Cardiac muscle cell (in vitro differentiated cells and primary cell): ENCODE results near the gene SH3BP5. TPM values are rescaled to one million over a fixed set of nuclear protein-coding genes. Genes with fewer than 3 reads are reported as not detected.

Experiments
- DNase-seq, 2 donors: peaks; one replicate each; pipeline versions ENCODE4 v3.0.0 to v3.0.0-alpha.2; 2010 to 2017; ENCODE audit warnings: low read depth in 1 of 2, low spot score in 1 of 2
- H3K27ac ChIP-seq: fragments of 200-600 bp; sonication (generic); 2 replicates; pipeline ENCODE4 v1.5.1; 2016
- H3K27me3 ChIP-seq: fragments of 200-600 bp; sonication (generic); 2 replicates; pipeline ENCODE4 v1.6.0; 2016; ENCODE audit warnings: control low read depth
- H3K36me3 ChIP-seq: fragments of 200-600 bp; sonication (generic); 2 replicates; pipeline ENCODE4 v1.5.1; 2016; ENCODE audit warnings: control low read depth
- H3K4me1 ChIP-seq: fragments of 200-600 bp; sonication (generic); 2 replicates; pipeline ENCODE4 v1.8.1; 2017; ENCODE audit warnings: low read depth, mild to moderate bottlenecking, mixed run types
- H3K4me3 ChIP-seq: fragments of 200-600 bp; sonication (generic); 2 replicates; pipeline ENCODE4 v1.5.1; 2016; ENCODE audit warnings: mild to moderate bottlenecking
- H3K9me3 ChIP-seq: fragments of 200-600 bp; sonication (generic); 2 replicates; pipeline ENCODE4 v1.5.1; 2017; ENCODE audit warnings: low read depth, mild to moderate bottlenecking, control low read depth
- CTCF ChIP-seq: IDR thresholded peaks from 2 replicates; pipeline ENCODE4 v1.5.1; 2012; ENCODE audit warnings: low read depth, mild to moderate bottlenecking, low read length
- polyA plus RNA-seq: library from polyadenylated mRNA; unstranded; fragments of >200 nt; fragmentation: Nextera tagmentation; extraction: Ambion mirVana; gene quantifications from 2 replicates; pipeline ENCODE4 v1.2.1, GENCODE V29; 2016
- total RNA-seq: library from RNA; depleted of rRNA; stranded (reverse); fragments of >200 nt; gene quantifications from 2 replicates; pipeline ENCODE4 v1.2.3, GENCODE V29; 2016

SH3BP5 gene
- total and polyA plus RNA-seq, 2 experiments from 2014 or later, result 10.6 to 18.5 TPM

- H3K36me3 ChIP-seq, result no peaks in the 10 kb centered on the region
These were observed 42.7 kb downstream of the SH3BP5 start for GRCh38 chr3:15289661-15290060.

GRCh38 chr3:15288331-15289035, 43.9 kb downstream of the SH3BP5 start:
- Histone ChIP-seq H3K27ac (no peak overlapping the region), H3K4me3 (no peak overlapping the region), H3K27me3 (no peaks in the 10 kb centered on the region), H3K36me3 (no peaks in the 10 kb centered on the region), H3K9me3 (no peaks in the 10 kb centered on the region), H3K4me1 (peaks cover 3% of the 10 kb centered on the region)
- TF ChIP-seq CTCF, result no peak
- DNase-seq, result no peak

More at GRCh38 chr3:15289661-15290060, 42.7 kb downstream of the SH3BP5 start:
- no peaks in the 10 kb centered on the region for H3K9me3 ChIP-seq
- TF ChIP-seq CTCF, result no peak
- H3K27me3 ChIP-seq, result no peaks in the 10 kb centered on the region
- no peak for DNase-seq
- H3K27ac ChIP-seq, result no peak overlapping the region
- peaks cover 3% of the 10 kb centered on the region for H3K4me1 ChIP-seq
- no peak overlapping the region for H3K4me3 ChIP-seq

GRCh38 chr3:15287565-15288330, 44.6 kb downstream of the SH3BP5 start:
- TF ChIP-seq CTCF, result no peak
- peak in 1 of 2 donors; percentile 98 for DNase-seq

GRCh38 chr3:15286022-15286421, 46.4 kb downstream of the SH3BP5 start:
- Histone ChIP-seq H3K4me3 (no peak overlapping the region), H3K9me3 (no peaks in the 10 kb centered on the region), H3K27ac (no peak overlapping the region), H3K27me3 (no peaks in the 10 kb centered on the region), H3K4me1 (peaks cover 3% of the 10 kb centered on the region), H3K36me3 (no peaks in the 10 kb centered on the region)
- DNase-seq, result no peak
- no peak for TF ChIP-seq CTCF

More at GRCh38 chr3:15287565-15288330, 44.6 kb downstream of the SH3BP5 start:
- peaks cover 3% of the 10 kb centered on the region for H3K4me1 ChIP-seq
- H3K27ac ChIP-seq, result no peak overlapping the region
- H3K9me3 ChIP-seq, result no peaks in the 10 kb centered on the region
- H3K36me3 ChIP-seq, result no peaks in the 10 kb centered on the region
- H3K27me3 ChIP-seq, result no peaks in the 10 kb centered on the region
- H3K4me3 ChIP-seq, result no peak overlapping the region

- Histone ChIP-seq H3K4me1 (peaks cover 5% of the 10 kb centered on the region), H3K27me3 (no peaks in the 10 kb centered on the region), H3K36me3 (no peaks in the 10 kb centered on the region), H3K9me3 (no peaks in the 10 kb centered on the region), H3K27ac (no peak overlapping the region), H3K4me3 (no peak overlapping the region)
- DNase-seq, result peak in 1 of 2 donors; percentile 26
- no peak for TF ChIP-seq CTCF
These were observed 48.1 kb downstream of the SH3BP5 start for GRCh38 chr3:15284121-15284889.
